Activated gamma-delta T cell treated with anti-CD3 and anti-CD28 coated beads, Interleukin-2, amount 50 U/mL, for 16 hours (primary cell): Measurements from ENCODE around the gene MSANTD3.
"Not testable (repeated sequence)": the region's sequence is repeated elsewhere in the genome, so short reads cannot be mapped to it uniquely, and the experiment has no call there.

Experiments used
- DNase-seq: peaks from one replicate; pipeline ENCODE4 v3.0.0-alpha.2; 2020; ENCODE audit warnings: low read depth

MSANTD3 gene

GRCh38 chr9:100428871-100429654 lies 2.1 kb downstream of the MSANTD3 start:
- DNase-seq, result no peak

DNA sequence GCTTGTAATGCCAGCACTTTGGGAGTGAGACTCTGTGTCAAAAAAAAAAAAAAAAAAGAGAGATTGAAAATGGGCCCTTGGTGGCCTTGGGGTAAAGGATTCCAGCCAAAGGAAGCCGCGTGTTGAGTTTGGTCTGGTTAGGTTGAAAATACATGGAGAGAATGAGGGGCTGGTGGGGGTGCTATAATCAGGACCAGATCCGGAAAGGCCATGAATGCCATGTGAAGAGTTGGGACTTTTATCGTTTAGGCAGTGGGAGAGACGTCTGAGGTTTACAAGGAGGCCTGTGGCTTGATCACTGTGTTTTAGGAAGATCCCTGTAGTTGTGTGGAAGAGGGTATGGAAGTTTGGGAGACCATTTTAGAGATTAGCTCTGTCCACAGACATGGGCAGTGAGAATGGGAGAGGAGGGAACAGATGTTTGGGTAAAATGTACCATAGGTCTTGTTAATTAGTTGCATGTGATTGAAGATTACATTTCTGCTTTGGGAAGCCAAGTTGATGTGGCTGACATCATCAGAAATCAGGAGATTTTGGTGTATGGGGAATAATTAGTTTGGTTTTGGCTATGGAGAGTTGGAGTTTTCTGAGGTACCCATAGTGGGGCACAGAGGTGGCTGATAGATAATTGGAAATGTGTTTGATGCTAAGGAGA lies 3.5 kb downstream of the MSANTD3 start:
- no peak for DNase-seq

- DNase-seq, result no peak
Observed at GRCh38 chr9:100431886-100432285, 4.9 kb downstream of the MSANTD3 start.

DNA sequence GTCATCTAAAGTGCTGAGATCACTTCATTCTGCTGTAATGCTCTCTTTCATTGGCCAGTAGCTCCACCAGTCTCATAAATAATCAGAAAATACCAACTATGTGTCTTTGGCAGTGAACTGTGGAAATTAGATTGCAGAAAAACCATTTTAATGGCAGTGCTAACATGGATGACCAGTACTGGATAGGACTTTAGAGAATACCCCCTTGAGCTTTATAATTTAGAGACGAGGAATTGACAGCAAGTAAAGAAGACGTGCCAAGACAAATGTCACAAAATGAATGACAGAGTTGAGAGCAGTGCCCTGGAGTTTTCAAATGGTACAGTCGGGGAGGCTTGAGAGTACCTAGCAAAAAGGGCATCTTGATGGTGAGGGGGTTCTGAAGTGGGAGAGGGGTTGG lies 5.8 kb downstream of the MSANTD3 start:
- no peak for DNase-seq

GRCh38 chr9:100436571-100436970 lies 9.6 kb downstream of the MSANTD3 start:
- no peak for DNase-seq

GRCh38 chr9:100437860-100438805 lies 11.2 kb downstream of the MSANTD3 start:
- DNase-seq, result peak; percentile 62

DNA sequence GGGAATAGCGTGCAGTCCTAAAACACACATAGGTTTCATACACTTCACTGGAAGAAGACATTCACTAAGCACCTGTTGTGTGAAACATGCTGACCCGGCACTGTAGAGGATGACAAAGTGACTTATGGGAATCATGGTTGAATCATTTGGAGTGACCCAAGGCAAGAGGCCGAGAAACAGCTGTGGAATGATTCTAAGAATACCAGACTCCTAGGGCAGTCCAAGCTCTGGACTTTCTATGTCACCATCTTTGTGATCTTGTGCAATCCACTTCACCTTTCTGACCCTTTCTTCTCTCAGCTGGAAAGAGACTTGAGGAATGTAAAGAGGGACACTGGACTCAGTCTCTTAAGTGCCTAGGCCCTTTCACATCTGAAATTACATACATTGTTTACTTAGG lies 13.1 kb downstream of the MSANTD3 start:
- no peak for DNase-seq

DNA sequence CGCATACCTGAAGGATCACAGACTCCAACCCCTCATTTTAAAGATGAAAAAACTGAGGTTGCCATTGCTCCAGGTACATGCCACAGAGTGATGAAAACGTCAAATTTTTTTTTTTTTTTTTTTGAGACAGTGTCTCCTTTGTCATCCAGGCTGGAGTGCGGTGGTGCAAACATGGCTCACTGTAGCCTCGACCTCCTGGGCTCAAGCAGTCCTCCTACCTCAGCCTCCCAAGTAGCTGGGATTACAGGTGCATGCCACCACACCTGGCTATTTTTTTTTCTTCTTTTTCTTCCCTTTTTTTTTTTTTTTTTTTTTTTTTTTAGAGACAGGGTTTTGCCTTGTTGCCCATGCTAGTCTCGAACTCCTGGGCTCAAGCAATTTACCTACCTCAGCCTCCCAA lies 13.5 kb downstream of the MSANTD3 start:
- not testable (repeated sequence) for DNase-seq

GRCh38 chr9:100441911-100442361 lies 15.0 kb downstream of the MSANTD3 start:
- DNase-seq, result no peak

DNA sequence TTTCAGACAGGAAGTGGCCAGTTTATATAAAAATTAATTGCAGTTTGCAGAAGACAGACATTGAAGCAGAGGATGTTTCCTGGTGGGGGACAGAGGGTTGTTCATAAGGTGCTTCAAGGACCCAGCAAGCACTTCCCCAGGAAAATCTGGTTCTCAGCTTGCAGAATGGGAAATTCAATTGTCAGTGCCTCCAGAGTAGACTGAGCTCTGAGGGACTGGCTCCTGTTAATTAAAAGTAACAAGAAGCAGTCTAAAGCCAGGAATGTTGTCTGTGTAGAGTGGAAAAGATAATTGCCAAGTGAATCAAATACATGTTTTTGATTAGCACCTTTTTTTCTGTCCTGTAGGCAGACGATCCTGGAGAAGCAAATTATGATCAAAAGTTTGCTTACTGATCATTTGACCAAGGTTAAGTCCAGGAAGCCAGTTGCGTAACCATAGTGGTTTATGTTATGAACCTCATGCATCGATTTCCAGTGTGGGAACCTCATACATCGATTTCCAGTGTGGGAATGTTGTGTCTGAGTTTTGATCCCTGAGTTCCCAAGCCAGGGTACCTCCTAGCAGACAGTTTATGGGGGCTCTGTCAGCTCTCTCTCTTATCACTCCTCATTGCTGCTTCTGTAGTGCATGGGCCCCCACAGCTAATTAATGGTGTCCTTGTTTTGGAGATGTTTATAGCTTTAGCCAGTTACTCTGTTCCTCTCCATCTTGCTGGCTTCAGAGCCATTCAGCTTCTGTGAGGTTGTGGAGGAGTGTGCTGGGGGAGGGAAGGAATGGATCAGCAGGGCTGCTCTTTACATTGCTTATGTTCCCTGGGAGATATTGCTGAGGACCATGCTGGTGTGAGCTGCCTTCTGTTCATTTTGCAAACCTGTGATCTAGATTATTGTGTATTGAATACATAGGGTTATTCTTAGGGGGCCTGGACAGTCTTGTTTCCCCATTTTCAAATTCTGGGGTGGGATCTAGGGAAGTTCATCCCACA lies 17.1 kb downstream of the MSANTD3 start:
- DNase-seq, result no peak

- DNase-seq, result no peak
Observed at GRCh38 chr9:100445161-100445902, 18.4 kb downstream of the MSANTD3 start.

GRCh38 chr9:100445903-100446549 lies 19.1 kb downstream of the MSANTD3 start:
- DNase-seq, result no peak

DNA sequence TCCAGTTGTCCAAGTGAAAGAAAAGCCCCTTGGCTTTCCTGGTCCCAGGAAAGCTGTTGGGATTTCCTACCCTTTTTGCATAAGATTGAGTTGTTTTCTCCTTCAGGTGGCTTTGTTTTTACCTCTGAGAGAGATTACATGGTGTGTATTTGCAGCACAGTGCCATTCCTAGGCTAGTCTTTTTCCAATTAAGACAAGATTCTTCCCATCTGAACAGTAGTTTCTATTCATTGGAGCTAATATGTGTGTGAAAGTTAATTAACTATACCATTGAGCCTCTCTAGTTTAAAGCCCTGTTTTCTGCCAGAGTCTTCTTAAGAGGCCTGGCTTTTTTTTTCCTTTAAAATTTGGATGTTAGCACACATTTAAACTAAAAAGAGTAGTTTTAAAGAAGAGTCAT lies 20.1 kb downstream of the MSANTD3 start:
- no peak for DNase-seq

GRCh38 chr9:100448266-100448665 lies 21.3 kb downstream of the MSANTD3 start:
- DNase-seq, result no peak

GRCh38 chr9:100449420-100449819 lies 22.5 kb downstream of the MSANTD3 start:
- DNase-seq, result no peak

- DNase-seq, result no peak
Observed at GRCh38 chr9:100452894-100453293, 26.0 kb downstream of the MSANTD3 start.

DNA sequence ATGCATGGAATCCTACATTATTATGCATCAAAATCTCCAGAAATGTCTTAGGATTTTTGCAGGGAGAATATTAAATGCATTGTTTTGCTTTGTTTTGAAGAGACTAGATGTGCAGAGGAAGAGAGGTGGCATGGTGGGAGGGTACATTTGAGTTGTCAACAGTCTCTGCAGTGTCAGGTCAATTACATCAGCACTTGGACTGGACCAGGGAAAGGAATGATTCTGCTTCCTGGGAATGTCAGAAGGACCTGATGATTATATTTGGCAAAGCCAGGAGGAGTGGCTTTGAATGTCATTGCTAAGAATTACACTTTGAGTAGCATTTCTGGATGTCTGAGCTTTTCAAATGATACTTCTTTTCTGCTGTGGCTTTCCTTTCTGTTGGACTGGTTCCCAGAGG lies 28.5 kb downstream of the MSANTD3 start:
- DNase-seq, result no peak

DNA sequence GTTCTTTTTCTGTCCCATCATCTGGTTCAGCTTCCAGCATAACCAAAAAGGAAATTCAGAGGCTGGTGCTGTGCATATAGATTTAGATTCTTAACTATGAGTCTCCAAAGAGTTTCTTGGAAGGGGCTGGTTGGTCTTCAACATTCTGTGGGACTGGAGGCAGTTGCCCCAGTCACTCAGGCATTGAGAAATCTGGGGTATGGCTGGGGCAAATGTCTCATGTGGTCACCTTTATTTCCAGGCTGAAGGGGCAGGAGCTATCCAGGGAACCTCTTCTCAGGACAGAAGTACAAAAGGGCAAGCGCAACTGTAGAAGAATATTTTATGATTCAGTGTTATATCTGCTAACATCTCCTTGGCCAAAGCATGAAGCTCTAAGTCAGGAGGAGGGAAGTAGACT lies 30.6 kb downstream of the MSANTD3 start:
- no peak for DNase-seq

GRCh38 chr9:100459963-100460362 lies 33.0 kb downstream of the MSANTD3 start:
- DNase-seq, result no peak

DNA sequence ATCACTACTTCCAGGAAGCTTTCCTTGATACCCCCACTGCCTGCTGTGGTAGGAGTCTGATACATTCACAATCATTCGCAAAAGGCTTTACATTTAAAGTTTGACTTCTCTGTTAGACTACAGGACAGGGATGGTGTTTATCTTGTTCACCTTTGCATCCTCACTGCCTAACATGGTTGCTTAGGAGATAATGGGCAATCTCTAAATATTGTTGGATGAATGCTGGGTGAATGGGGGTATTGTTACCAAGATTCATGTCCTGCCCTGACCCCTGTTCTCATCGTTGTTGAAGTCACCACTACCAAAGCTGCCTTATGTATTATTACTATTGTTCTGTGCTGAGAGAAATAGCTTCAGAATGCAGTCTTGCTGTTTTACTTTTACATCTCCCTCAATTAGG lies 38.3 kb downstream of the MSANTD3 start:
- DNase-seq, result no peak
